Smooth muscle cell (in vitro differentiated cells): ENCODE results near the gene RCAN1. TPM values are rescaled to one million over a fixed set of nuclear protein-coding genes. Genes with fewer than 3 reads are reported as not detected.

Experiments
- DNase-seq: peaks from one replicate; lab custom pipeline; 2025; ENCODE audit not compliant: unreplicated experiment; lab: John Stamatoyannopoulos, UW
- H2AFZ ChIP-seq: fragments of 200-600 bp; sonication (generic); 2 replicates; pipeline ENCODE4 v1.6.0; 2016; ENCODE audit warnings: antibody characterized with exemption, low read depth, mild to moderate bottlenecking
- H3F3A ChIP-seq: fragments of 200-600 bp; sonication (generic); 2 replicates; pipeline ENCODE4 v1.6.0; 2017; ENCODE audit warnings: antibody characterized with exemption, low read depth
- H3K27ac ChIP-seq: fragments of 200-600 bp; sonication (generic); 2 replicates; pipeline ENCODE4 v1.5.1; 2016; ENCODE audit warnings: low read depth, mild to moderate bottlenecking
- H3K27me3 ChIP-seq: fragments of 200-600 bp; sonication (generic); 2 replicates; pipeline ENCODE4 v1.6.1; 2016; ENCODE audit warnings: low read depth, mild to moderate bottlenecking
- H3K36me3 ChIP-seq: fragments of 200-600 bp; sonication (generic); 2 replicates; pipeline ENCODE4 v1.5.1; 2016; ENCODE audit warnings: low read depth
- H3K4me1 ChIP-seq: fragments of 200-600 bp; sonication (generic); 2 replicates; pipeline ENCODE4 v1.5.1; 2016; ENCODE audit warnings: low read depth
- H3K4me2 ChIP-seq: fragments of 200-600 bp; sonication (generic); 2 replicates; pipeline ENCODE4 v1.6.0; 2016; ENCODE audit warnings: mild to moderate bottlenecking
- H3K4me3 ChIP-seq: fragments of 200-600 bp; sonication (generic); 2 replicates; pipeline ENCODE4 v1.5.1; 2016; ENCODE audit warnings: mild to moderate bottlenecking
- H3K79me2 ChIP-seq: fragments of 200-600 bp; sonication (generic); 2 replicates; pipeline ENCODE4 v1.6.0; 2016; ENCODE audit warnings: low read depth, mild to moderate bottlenecking
- H3K9ac ChIP-seq: fragments of 200-600 bp; sonication (generic); 2 replicates; pipeline ENCODE4 v1.6.0; 2016; ENCODE audit warnings: low read depth
- H3K9me3 ChIP-seq: fragments of 200-600 bp; sonication (generic); replicated peaks from 2 replicates; pipeline ENCODE4 v1.5.1; 2016; ENCODE audit warnings: low read depth
- H4K20me1 ChIP-seq: fragments of 200-600 bp; sonication (generic); 2 replicates; pipeline ENCODE4 v1.6.0; 2016; ENCODE audit warnings: low read depth
- CTCF ChIP-seq: fragments of 200-600 bp; sonication (generic); IDR thresholded peaks from 2 replicates; pipeline ENCODE4 v1.5.1; 2017; ENCODE audit warnings: borderline replicate concordance, mild to moderate bottlenecking, antibody characterized with exemption; ENCODE audit not compliant: insufficient read depth, poor library complexity, severe bottlenecking
- WGBS: methylation state at CpG from one replicate; pipeline ENCODE4 v1.1.7; 2016; ENCODE audit warnings: low lambda C conversion rate; 5-methylcytosine and 5-hydroxymethylcytosine counted together
- polyA plus RNA-seq: library from polyadenylated mRNA; unstranded; fragments of >200 nt; fragmentation: Nextera tagmentation; extraction: Ambion mirVana; gene quantifications from 2 replicates; pipeline ENCODE4 v1.2.1, GENCODE V29; 2016
- total RNA-seq: library from RNA; depleted of rRNA; stranded (reverse); fragments of >200 nt; gene quantifications from 2 replicates; pipeline ENCODE4 v1.2.3, GENCODE V29; 2014

Gene RCAN1
- total and polyA plus RNA-seq, 2 experiments from 2014 or later: 77.3 to 155 TPM

- H3K9ac ChIP-seq: no peak overlapping the region
- no peaks in the 10 kb centered on the region for H3K79me2 ChIP-seq
- H4K20me1 ChIP-seq: no peaks in the 10 kb centered on the region
- WGBS: 87% methylated on average over 4 of the region's 4 CpGs
- H3K27me3 ChIP-seq: peaks cover 71% of the 10 kb centered on the region
- no peaks in the 10 kb centered on the region for H3K36me3 ChIP-seq
- H3K4me1 ChIP-seq: no peaks in the 10 kb centered on the region
- no peak overlapping the region for H3K4me2 ChIP-seq
- no peaks in the 10 kb centered on the region for H3F3A ChIP-seq
- TF ChIP-seq CTCF: no peak
- no peak overlapping the region for H3K4me3 ChIP-seq
- no peak for DNase-seq
- no peak overlapping the region for H2AFZ ChIP-seq
- no peak overlapping the region for H3K27ac ChIP-seq
- H3K9me3 ChIP-seq: no peaks in the 10 kb centered on the region
Observed at GRCh38 chr21:34623516-34623915, 8.6 kb upstream of the RCAN1 start.

- Histone ChIP-seq H2AFZ (no peak overlapping the region), H3F3A (no peaks in the 10 kb centered on the region), H3K27ac (no peak overlapping the region), H3K27me3 (peaks cover 71% of the 10 kb centered on the region), H3K9me3 (no peaks in the 10 kb centered on the region), H3K9ac (no peak overlapping the region), H3K36me3 (no peaks in the 10 kb centered on the region), H3K79me2 (no peaks in the 10 kb centered on the region), H3K4me3 (no peak overlapping the region), H3K4me1 (no peaks in the 10 kb centered on the region), H3K4me2 (no peak overlapping the region), H4K20me1 (no peaks in the 10 kb centered on the region)
- WGBS: 86% methylated on average over 4 of the region's 4 CpGs
- TF ChIP-seq CTCF: no peak
- DNase-seq: no peak
Observed at GRCh38 chr21:34621434-34622350, 6.8 kb upstream of the RCAN1 start.

- DNase-seq: no peak
- Histone ChIP-seq H3K27me3 (peaks cover 59% of the 10 kb centered on the region), H4K20me1 (no peaks in the 10 kb centered on the region), H3K36me3 (no peaks in the 10 kb centered on the region), H3K4me1 (no peaks in the 10 kb centered on the region), H3K27ac (no peak overlapping the region), H3K9me3 (no peaks in the 10 kb centered on the region), H3K4me3 (no peak overlapping the region), H3K4me2 (no peak overlapping the region), H3F3A (no peaks in the 10 kb centered on the region), H2AFZ (no peak overlapping the region), H3K79me2 (no peaks in the 10 kb centered on the region), H3K9ac (no peak overlapping the region)
- no peak for TF ChIP-seq CTCF
- WGBS: 86% methylated on average over 8 of the region's 8 CpGs
Observed at GRCh38 chr21:34619841-34620665, 5.1 kb upstream of the RCAN1 start.
